CD4-positive, alpha-beta T cell (primary cell): ENCODE data around the gene KCNQ1. TPM values are rescaled to one million over a fixed set of nuclear protein-coding genes. Genes with fewer than 3 reads are reported as not detected.

Experiments
- ATAC-seq: fragments of 200-7000 bp; cut with Tn5 transposase; one replicate; pipeline ENCODE4 v1.10.0; 2022; ENCODE audit warnings: mild to moderate bottlenecking; ENCODE audit not compliant: poor library complexity
- CTCF ChIA-PET: fragments of 350-600 bp; sonication (Branson Sonifier 250); formaldehyde crosslinking; loops from one replicate; lab custom pipeline; 2021; ENCODE audit warnings: antibody characterized with exemption, inconsistent platforms; lab: Charles Lee
- POLR2A ChIA-PET: fragments of 350-600 bp; sonication (Branson Sonifier 250); formaldehyde crosslinking; loops from one replicate; lab custom pipeline; 2021; ENCODE audit warnings: antibody characterized with exemption, inconsistent platforms; lab: Charles Lee
- DNase-seq, 14 experiments: peaks; one replicate each; pipeline ENCODE4 v3.0.0-alpha.2; 2013 to 2020; ENCODE audit warnings: mixed read lengths in 2 of 14
- H3K27ac ChIP-seq, 2 donors: one replicate each; pipeline versions ENCODE4 v1.5.1 to v1.7.0; 2013; ENCODE audit warnings: low read length in 2 of 2, low read depth in 1 of 2, mild to moderate bottlenecking in 1 of 2
- H3K27me3 ChIP-seq, 2 experiments: 1 replicate in 1 of 2; 2 replicates in 1 of 2; pipeline versions ENCODE4 v1.6.1 to v1.7.0; 2013; ENCODE audit warnings: low read length in 2 of 2, control low read depth in 1 of 2, mild to moderate bottlenecking in 1 of 2, moderate library complexity in 1 of 2; ENCODE audit not compliant: insufficient read depth in 2 of 2, control insufficient read depth in 1 of 2
- H3K36me3 ChIP-seq: one replicate; pipeline ENCODE4 v1.6.1; 2013; ENCODE audit warnings: low read length, control low read depth; ENCODE audit not compliant: insufficient read depth
- H3K4me1 ChIP-seq: one replicate; pipeline ENCODE4 v1.6.1; 2013; ENCODE audit warnings: low read length, control low read depth; ENCODE audit not compliant: insufficient read depth
- H3K4me3 ChIP-seq: one replicate; pipeline ENCODE4 v1.5.1; 2013; ENCODE audit warnings: mild to moderate bottlenecking, low read length, moderate library complexity
- H3K9me3 ChIP-seq, 2 experiments: 1 replicate in 1 of 2; 2 replicates in 1 of 2; pipeline versions ENCODE4 v1.6.1 to v1.7.0; 2013; ENCODE audit warnings: low read length in 2 of 2, mild to moderate bottlenecking in 2 of 2, control low read depth in 1 of 2, moderate library complexity in 1 of 2; ENCODE audit not compliant: control insufficient read depth in 1 of 2, insufficient read depth in 1 of 2
- H3K27ac Mint-ChIP-seq: one replicate; pipeline ENCODE4 v1.8.0; 2020; ENCODE audit warnings: mixed read lengths
- H3K27me3 Mint-ChIP-seq: one replicate; pipeline ENCODE4 v1.8.0; 2021; ENCODE audit warnings: mixed read lengths
- H3K36me3 Mint-ChIP-seq: one replicate; pipeline ENCODE4 v1.8.0; 2021; ENCODE audit warnings: low read depth, mixed read lengths
- H3K4me1 Mint-ChIP-seq: one replicate; pipeline ENCODE4 v1.8.0; 2021; ENCODE audit warnings: low read depth, mixed read lengths
- H3K4me3 Mint-ChIP-seq: one replicate; pipeline ENCODE4 v1.8.0; 2020; ENCODE audit warnings: mild to moderate bottlenecking, mixed read lengths
- H3K9me3 Mint-ChIP-seq: one replicate; pipeline ENCODE4 v1.8.0; 2020; ENCODE audit warnings: mixed read lengths
- intact Hi-C, 2 experiments: fragments of 100-400 bp; cut with DNase I in 1 of 2; cut with micrococcal nuclease in 1 of 2; formaldehyde crosslinking; loops; one replicate each; pipeline versions ENCODE4 v1.15.1 to v1.9.0; 2023 to 2025; cut with DNase I, micrococcal nuclease
- total RNA-seq, 174 experiments: library from RNA in 2 of 174; stranded (reverse) in 2 of 174; gene quantifications; one replicate each; pipeline ENCODE4 v1.2.3 and lab custom pipeline; 2021 to 2026
- TF ChIP-seq, protein P1 (sequence below): fragments of 200-600 bp; IDR thresholded peaks from one replicate; pipeline ENCODE4 v1.8.0; 2022; ENCODE audit warnings: antibody characterized with exemption, mild to moderate bottlenecking

The KCNQ1 gene
- total RNA-seq, 2 experiments from 2014 or later, result 31.3 to 33.1 TPM

- Mint-ChIP-seq H3K4me3 (no peak overlapping the region), H3K27ac (no peak overlapping the region), H3K9me3 (no peaks in the 10 kb centered on the region), H3K36me3 (no peaks in the 10 kb centered on the region), H3K27me3 (no peaks in the 10 kb centered on the region), H3K4me1 (no peaks in the 10 kb centered on the region)
- no peak for DNase-seq
- Histone ChIP-seq H3K27me3 (no peaks in the 10 kb centered on the region), H3K9me3 (no peaks in the 10 kb centered on the region), H3K36me3 (no peaks in the 10 kb centered on the region), H3K4me3 (no peak overlapping the region), H3K4me1 (peaks cover 10% of the 10 kb centered on the region), H3K27ac (no peak overlapping the region)
- ATAC-seq, result no peak
- TF ChIP-seq, protein P1, sequence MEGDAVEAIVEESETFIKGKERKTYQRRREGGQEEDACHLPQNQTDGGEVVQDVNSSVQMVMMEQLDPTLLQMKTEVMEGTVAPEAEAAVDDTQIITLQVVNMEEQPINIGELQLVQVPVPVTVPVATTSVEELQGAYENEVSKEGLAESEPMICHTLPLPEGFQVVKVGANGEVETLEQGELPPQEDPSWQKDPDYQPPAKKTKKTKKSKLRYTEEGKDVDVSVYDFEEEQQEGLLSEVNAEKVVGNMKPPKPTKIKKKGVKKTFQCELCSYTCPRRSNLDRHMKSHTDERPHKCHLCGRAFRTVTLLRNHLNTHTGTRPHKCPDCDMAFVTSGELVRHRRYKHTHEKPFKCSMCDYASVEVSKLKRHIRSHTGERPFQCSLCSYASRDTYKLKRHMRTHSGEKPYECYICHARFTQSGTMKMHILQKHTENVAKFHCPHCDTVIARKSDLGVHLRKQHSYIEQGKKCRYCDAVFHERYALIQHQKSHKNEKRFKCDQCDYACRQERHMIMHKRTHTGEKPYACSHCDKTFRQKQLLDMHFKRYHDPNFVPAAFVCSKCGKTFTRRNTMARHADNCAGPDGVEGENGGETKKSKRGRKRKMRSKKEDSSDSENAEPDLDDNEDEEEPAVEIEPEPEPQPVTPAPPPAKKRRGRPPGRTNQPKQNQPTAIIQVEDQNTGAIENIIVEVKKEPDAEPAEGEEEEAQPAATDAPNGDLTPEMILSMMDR, result no peak
- intact Hi-C loops, result no loop called here
- ChIA-PET CTCF (no interaction called here), POLR2A (no interaction called here)
Observed at GRCh38 chr11:2839395-2839943, 394.7 kb downstream of the KCNQ1 start.

DNA sequence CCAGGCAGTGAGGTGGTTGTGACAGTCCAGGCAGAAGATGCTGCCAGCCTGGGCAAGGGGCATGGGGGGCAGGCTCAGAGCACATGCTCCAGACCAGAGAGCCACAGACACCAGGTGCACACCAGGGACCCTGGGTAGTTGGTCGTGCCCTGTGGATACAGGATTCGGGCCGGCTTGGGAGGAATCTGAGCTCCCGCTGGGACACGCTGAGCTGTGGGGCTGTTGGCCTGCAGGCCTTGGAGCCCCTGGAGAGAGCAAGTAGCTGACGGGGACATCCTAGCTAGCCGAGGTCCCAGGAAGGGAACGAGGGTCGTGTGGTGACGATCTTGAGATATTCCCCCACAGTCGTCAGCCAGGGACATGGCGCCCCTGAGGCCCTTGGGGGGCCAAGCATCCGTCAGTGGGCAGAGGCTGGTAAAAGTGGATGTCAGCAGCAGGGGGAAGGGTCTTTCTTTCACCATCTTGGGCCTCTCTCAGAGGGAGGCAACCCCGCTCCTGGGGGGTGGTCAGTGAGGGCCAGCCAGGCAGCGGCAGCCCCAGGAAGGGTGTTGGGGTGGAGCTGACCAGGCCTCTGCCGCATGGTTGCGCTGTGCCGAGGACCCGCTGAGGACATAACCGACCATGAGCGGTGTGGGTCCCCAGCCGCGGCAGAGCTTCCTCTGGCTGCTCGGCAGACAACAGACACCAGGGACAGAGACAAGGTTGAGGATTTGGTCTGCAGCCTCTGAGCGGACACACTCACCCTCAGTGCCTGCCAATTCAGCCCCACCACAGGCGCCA lies 396.8 kb downstream of the KCNQ1 start:
- H3K27me3 Mint-ChIP-seq, result no peaks in the 10 kb centered on the region
- Histone ChIP-seq H3K9me3 (no peaks in the 10 kb centered on the region), H3K27me3 (no peaks in the 10 kb centered on the region), H3K27ac (no peak overlapping the region), H3K4me1 (peaks cover 10% of the 10 kb centered on the region), H3K36me3 (no peaks in the 10 kb centered on the region), H3K4me3 (no peak overlapping the region)
- H3K27ac Mint-ChIP-seq, result no peak overlapping the region
- TF ChIP-seq, protein P1, result no peak
- ATAC-seq, result no peak
- H3K9me3 Mint-ChIP-seq, result no peaks in the 10 kb centered on the region
- ChIA-PET POLR2A (no interaction called here), CTCF (no interaction called here)
- no peak for DNase-seq
- no peak overlapping the region for H3K4me3 Mint-ChIP-seq
- no peaks in the 10 kb centered on the region for H3K4me1 Mint-ChIP-seq
- no peaks in the 10 kb centered on the region for H3K36me3 Mint-ChIP-seq
- intact Hi-C loops, result no loop called here

- H3K9me3 Mint-ChIP-seq, result no peaks in the 10 kb centered on the region
- TF ChIP-seq, protein P1, result no peak
- intact Hi-C loops, result no loop called here
Observed at GRCh38 chr11:2842876-2843275, 398.1 kb downstream of the KCNQ1 start.

More at GRCh38 chr11:2842876-2843275, 398.1 kb downstream of the KCNQ1 start:
- ChIA-PET CTCF (no interaction called here), POLR2A (no interaction called here)
- H3K36me3 ChIP-seq, result no peaks in the 10 kb centered on the region
- no peaks in the 10 kb centered on the region for H3K4me1 Mint-ChIP-seq
- no peak overlapping the region for H3K4me3 ChIP-seq
- H3K27ac Mint-ChIP-seq, result no peak overlapping the region
- ATAC-seq (no peak), DNase-seq (no peak)
- no peak overlapping the region for H3K4me3 Mint-ChIP-seq
- H3K27me3 ChIP-seq, result no peaks in the 10 kb centered on the region
- H3K36me3 Mint-ChIP-seq, result no peaks in the 10 kb centered on the region
- no peak overlapping the region for H3K27ac ChIP-seq
- H3K9me3 ChIP-seq, result no peaks in the 10 kb centered on the region
- H3K27me3 Mint-ChIP-seq, result no peaks in the 10 kb centered on the region
- peaks cover 10% of the 10 kb centered on the region for H3K4me1 ChIP-seq
